Activated naive CD8-positive, alpha-beta T cell treated with anti-CD3 and anti-CD28 coated beads, Interleukin-2, amount 50 U/mL, for 16 hours (primary cell): ENCODE measurements around the gene PHF14.
"Not testable (repeated sequence)": the region's sequence is repeated elsewhere in the genome, so short reads cannot be mapped to it uniquely, and the experiment has no call there.

Experiments used
- DNase-seq: peaks from one replicate; pipeline ENCODE4 v3.0.0-alpha.2; 2020; ENCODE audit warnings: low read depth, low spot score

Gene PHF14

DNA sequence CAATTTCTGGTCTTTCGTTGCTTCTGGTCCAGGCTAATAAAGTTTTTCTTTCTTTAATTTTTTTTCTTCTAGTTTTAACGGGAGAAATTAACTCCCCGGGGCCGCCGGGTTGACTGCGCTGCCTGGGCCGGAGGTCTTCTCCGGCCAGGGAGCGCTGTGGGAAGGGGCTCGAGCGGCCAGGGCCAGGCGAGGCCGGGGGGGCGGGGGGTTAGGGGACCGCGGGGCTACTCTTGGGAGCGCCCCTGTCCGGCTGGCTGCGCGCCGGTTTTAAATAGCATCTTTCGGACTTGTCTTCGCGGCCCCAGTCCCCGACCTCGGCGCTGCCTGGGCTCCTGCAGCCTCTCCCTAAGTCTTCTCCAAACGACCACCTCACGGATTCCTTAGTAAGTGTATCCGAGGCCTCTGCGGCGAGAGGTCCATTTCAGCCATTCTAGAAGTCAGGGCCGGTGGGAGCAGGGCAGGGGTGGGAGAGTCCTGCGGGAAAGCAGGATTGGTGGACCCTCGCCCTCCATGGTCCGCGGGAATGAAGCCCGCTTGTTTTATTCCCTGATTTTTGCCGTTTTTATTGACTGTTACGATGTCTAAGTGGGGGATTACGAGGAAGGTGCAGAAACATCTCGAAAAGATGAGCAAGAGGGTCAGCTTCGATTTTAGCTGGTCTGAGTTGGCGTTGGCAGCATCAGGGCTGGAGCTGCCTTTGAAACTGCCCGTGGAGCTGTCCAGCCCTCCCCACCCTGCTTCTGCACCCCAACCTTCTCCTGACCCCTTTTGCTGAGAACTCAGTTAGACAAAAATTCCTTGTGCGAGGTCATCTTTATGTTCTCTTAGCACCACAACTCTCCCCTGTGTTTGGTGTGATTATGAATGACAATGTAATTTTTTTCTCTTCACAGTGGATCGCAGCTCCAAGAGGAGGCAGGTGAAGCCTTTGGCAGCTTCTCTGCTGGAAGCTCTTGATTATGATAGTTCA is 555 bp downstream of the PHF14 start:
- no peak for DNase-seq

DNA sequence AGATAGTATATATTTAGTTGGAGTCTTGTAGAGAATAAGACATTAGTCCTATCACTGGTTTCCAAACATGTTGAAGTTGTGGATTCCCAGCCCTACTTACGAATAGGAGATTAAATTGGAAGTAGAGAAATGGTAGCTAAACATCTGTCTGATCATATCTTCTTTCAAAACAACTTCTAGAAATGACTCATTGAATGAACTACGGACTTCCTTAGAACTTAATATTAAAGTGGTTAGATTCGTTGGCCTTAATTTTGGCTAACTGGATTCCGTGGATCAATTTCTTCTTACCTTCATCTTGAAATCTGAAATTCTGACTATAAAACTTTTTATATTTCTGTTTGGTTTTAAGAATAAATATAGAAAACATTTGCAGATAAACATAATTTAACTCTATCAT is 3.4 kb downstream of the PHF14 start:
- no peak for DNase-seq

DNA sequence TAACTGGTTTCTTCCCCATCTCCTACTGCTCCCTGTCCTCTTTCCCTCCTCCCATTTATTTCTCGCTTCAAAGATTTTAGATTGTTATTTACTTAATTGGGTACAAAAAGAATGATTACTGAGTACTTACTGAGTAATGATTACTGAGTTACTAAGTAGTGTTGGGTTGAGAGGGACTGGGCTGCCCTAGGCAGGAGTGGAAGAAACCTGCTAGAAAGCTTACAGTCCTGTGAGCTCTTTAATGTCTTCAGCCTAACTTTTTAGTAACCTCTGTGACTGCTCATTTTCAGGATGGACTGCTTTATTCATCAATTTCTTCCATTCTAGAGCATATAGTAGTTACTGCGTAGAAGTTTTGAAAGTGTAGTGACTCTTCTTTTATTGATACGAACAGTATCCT is 7.6 kb downstream of the PHF14 start:
- DNase-seq: no peak

DNA sequence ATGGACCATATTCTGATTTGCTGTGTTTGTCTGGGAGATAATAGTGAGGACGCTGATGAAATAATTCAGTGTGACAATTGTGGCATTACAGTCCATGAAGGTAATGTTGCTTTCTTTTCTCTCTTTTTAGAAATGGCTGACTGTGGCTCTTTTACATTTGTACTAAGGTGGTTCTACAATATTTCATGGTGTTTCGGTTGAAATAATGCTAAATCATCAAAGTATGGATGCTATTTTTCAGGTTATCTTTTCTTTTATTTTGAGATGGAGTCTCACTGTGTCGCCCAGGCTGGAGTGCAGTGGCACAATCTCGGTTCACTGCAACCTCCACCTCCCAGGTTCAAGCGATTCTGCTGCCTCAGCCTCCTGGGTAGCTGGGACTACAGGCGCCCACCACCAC is 17.1 kb downstream of the PHF14 start:
- DNase-seq: not testable (repeated sequence)

DNA sequence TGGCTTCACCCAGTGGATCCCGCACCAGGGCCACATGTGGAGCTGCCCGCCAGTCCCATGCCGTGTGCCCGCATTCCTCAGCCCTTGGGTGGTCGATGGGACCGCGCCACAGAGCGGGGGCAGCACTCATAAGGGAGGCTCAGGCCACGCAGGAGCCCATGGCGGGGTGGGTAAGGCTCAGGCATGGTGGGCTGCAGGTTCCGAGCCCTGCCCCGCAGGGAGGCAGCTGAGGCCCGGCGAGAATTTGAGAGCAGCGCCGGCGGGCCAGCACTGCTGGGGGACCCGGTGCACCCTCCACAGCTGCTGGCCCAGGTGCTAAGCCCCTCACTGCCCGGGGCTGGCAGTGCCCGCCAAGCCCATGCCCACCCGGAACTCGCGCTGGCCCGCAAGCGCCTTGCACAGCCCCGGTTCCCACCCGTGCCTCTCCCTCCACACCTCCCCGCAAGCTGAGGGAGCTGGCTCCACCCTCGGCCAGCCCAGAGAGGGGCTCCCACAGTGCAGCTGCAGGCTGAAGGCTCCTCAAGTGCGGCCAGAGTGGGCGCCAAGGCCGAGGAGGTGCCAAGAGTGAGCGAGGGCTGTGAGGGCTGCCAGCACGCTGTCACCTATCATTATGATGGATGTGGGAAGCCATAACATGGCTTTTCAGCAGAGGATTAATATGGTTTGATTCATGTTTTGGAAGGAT is 22.0 kb downstream of the PHF14 start:
- DNase-seq: not testable (repeated sequence)

DNA sequence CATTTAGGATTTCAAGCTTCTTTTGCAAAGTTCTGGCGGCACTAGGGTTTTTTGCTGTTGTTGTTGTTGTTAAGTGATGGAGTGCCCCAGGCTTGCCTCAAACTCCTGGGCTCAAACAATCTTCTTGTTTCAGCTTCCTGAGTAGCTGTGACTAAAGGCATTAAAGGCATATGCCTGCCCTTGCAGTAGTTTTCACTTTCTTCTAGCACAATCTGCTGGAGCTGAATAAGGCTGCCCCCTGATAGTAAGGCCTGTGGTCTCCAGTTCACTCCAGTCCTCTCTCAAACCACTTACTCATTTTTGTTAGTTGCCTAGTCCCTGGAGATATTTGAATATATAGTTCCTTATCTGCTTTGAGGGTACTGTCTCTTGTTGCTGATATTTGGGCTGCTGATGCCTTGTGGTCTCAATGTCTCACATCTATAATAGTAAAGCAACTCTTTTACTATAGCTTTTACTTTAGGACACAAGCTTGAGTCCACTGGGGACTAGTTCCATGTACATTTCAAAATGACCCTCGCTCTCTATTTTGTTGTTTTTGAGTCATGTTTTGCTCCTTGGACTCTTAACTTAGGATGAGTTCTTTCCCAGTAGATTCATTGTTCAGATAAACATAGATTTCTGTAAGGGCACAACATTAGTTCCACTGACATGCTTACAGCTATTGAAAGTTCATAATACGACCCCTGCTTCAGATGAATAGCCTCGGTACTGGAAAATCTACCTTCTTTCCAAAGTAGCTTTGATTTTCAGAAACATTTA is 25.5 kb downstream of the PHF14 start:
- no peak for DNase-seq

DNA sequence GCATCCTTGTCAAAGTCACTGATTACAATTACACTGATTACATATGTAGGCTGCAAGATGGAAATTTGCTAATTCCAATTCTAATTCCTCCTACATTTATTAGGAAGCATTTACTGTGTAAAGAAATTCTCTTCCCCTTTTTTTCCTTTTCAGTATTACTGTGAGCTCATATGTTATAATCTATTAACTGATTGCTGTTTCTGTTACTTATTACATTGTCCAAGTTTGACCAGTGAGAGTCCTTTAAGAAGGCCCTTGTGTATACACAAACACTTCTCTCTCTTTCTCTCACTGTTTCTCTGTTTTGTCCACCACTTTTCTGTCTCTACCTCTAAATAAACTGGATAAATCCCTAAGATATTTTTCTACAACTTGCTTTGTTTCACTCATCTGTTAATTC is 31.5 kb downstream of the PHF14 start:
- no peak for DNase-seq

DNA sequence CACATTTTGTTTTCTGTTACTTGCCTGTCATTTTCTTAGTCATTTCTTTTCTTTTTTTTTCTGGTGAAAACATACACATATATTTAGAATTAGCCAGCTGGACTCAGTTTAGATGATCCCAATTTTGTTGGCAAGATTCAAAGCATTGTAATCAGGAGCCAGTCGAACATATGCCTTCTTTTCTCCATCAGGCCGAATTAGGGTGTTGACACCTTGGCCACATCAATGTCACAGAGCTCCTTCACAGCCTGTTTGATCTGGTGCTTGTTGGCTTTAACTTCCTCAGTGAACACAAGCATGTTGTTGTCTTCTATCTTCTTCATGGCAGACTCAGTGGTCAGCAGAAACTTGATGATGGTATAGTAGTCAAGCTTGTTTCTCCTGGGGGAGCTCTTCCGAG is 32.6 kb downstream of the PHF14 start:
- DNase-seq: no peak

DNA sequence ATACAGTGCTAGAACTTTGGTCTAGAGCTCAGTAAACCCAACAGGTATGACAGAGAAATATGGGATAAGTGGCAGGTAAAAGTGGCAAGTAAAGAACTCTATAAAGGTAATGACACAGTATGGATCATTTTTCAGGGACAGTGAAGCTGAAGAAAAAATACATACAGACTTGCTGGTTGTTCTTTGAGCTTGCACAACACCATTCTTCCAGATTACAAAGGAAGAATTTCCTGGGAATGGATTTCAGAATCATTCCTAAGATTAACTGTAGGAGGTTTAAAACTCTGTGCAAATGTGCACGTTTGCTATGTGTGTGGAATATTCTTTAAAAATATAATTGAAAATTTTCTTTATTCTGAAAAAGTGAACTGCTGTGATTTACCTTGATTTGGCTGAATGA is 36.0 kb downstream of the PHF14 start:
- no peak for DNase-seq

DNA sequence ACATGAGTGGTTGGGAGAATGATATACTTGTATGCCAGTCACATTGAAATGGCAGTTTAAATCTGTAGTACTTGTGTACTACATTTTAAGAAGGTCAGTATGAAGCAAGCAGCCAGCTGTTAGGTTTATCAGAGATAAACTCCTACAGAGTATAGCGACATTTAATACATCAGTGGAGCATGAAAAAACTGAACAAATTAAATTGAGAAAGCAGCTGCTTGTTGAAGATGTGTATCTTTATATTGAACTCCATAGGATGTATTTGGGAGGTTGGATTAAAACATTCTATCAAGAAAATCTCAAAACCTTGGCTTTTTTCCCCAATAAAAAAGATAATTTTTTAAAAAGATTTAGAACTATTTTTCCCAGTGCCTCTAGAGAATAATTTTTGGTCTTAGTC is 47.8 kb downstream of the PHF14 start:
- DNase-seq: no peak

DNA sequence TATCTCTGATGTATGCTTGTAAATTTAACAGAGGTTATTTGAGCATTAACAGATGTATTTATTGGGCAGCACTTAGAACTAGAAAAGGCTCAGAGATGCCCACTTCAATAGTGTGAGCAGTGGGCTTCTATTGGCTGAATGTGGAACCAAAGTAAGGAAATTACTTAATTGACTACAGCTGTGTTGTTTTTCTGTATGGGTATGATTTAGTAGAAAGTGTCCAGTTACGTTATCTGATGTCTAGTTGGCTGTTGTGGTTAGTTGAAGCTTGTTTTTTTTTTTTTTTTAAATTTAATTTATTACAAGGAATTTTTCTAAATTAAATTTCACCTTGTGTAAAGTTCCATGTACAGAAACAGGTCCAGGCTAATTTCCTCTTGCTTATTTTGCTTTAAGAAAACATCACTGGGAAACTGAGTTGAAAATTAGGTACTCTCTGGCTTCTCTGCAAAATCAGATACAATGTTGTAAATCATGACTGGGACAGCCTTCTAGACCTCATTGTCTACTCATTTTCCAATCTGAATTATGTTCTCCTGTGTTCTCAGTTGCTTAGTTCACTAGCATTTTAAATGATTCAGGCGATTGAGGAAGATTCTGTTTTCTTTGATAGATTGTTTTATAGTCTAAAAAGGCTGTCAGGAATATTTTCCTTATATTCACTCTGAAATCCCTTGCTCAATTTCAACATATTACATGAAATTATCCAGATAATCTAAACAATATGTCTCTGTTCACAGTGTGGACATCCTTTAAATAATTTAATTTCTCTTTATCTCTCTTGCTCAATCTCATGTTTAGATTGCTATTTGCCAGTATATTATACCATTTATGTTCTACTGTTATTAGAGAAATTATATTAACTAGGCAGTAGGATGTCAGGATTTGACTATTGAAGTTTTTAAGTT is 53.0 kb downstream of the PHF14 start:
- DNase-seq: no peak

DNA sequence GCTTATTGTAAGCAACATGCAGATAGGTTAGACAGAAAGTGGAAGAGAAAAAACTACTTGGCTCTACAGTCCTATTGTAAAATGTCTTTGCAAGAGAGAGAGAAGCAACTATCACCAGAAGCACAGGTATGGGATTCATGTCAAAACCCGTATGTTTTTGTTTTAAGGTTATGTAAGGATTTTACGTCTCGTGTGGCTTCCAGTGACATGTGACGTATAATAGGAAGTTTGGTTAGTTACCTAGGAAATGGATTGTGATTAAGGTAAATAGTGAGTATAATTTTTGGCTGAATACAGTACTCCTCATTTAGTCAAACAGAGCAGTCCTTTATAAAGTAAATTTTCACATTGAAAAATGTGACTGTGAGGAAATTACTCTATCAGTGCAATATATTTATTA is 62.0 kb downstream of the PHF14 start:
- no peak for DNase-seq

DNA sequence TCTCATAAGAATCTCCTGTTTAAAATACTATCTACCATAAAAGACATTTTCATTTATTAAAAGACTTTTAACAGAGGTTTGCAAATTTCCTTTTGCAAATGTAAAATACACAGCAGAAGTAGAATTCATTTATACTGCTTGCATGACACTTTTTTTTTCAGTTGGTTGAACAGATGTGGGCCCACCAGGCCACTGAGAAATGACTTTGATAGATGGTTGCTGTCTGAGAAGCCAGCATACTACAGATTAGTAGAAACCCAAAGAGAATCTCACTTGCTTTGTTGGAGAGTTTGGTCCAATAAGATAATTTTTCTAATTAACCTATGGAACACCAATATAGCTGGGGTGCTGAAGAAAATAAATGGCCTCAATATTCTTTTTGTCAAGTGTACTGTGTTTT is 66.3 kb downstream of the PHF14 start:
- no peak for DNase-seq

DNA sequence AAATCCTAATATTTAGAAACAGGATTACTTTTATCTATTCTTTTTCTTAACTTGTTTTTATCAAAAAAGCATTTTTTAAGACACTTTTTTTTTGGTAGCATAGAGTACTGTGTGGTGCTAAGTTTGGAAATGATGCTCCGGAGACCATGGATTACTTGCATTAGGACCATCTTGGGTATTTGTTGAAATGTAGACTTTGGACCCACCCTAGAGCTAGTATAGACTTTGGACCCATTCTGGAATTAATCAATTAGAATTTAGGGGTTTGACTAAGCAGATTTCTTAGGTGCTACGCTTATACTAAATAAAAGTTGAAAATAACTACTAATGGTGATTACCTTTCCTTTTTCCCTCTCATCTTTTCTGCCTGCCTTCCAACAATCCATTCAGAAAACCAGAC is 80.4 kb downstream of the PHF14 start:
- no peak for DNase-seq

DNA sequence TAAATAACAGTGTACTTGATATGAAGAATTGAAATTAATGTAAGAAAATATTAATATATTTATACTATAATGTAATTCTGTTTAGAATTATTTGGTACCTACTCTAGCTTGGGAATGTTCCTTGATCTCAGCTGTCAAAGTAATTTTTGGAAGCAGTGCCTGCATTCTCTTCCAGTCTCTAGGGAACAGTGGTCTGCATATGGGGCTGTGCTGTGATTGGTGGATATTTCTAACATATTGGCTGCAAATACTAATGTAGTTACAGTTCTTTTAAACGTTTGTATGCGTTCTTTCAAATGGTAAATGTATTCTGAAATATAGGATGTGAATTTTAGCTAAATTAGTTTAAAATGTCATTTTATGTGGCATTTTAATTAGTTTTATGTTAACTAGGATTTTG is 87.2 kb downstream of the PHF14 start:
- DNase-seq: no peak

DNA sequence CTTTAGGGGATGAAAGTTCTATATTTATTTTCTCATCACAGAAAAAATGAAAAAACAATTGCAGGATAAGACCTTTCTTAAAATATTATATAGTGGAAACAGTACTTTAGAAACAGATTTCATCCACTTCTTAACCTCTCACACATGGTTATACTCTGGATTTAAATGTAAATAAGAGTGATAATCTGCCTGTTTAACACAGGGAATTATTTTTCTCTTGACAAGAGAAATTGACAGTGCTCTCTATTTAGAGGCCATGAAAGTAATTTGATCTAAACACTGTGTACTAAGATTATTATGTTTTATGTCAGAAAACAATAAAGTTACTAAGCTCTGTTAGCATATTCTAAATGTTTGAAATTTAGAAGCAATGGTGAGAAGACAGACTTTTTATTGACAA is 88.4 kb downstream of the PHF14 start:
- DNase-seq: no peak

DNA sequence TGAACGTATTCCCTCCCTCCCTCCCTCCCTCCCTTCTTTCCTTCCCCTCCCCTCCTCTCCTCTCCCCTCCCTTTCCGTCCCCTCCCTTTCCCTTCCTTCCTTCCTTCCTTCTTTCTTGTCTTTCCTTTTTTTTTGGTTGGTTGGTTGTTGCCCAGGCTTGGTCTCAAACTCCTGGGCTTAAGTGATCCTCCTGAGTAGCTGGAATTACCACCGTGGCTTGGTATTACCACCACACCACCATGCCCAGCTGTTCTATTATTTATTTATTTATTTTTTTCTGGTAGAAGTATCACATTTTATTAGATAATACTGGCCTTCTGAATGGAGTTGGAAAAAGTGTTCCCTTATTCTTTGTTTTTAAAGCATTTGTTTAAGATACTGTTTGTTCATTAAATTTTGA is 95.9 kb downstream of the PHF14 start:
- no peak for DNase-seq

DNA sequence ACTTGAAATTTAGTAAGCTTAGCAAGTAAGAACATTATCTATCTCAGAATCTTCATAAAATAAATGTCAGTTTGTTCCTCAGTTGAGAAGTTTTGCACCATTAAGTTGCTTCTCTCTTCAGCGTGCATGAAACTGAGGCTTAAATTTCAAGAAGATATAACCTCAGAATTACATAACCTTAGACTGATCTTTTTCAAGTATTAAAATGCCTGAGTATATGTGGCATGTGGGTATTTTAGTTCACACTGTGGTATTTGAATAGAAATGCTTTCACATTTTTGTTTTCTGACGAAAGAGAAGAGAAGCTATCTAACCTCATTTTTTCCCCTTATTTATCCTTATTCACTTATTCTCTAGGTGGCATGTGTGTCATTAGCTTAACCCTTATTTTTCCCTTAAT is 104.1 kb downstream of the PHF14 start:
- no peak for DNase-seq

DNA sequence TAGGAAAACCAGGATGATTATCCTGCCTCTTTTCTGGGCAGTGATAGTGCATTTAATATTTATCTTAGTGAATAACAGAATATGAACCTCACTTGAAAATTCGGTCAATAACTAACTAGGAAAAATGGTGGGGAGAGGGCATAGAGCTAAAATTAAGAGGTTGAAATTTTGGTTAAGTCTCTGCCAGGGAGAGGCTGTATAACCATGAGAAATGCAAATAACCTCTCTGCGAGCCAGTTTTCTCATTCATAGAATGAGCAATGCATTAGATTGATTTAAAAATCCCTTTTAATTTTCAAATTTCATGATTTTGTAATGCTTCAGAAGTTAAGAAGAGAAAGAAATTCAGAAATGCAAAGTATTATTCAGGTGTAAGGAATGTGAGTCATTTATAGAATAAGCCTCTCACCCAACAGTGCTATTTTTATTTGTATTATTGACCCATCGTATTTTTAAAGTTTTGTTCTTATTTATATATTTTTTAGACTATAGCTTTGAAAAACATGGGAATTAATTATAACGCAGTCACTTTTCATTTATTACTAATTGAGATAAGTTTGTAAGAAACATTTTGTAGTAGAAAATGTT is 104.7 kb downstream of the PHF14 start:
- DNase-seq: no peak

DNA sequence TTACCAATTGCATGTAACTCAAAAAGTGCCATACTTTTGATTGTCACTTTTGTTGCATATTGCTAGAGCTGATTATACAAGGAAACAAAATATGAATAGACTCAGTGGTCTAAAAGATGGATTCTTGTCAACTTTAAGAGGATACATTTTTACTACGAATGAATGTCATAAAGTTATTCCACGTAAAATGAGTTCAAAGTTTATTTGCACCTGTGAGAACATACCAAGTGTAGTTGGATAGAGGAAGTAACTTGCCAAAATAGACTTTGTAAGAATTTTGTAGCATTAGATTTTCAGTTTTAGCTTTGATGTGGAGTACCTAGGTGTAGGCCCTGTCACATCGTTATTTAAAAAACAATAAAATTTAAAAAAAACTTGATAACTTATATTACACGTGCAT is 106.2 kb downstream of the PHF14 start:
- DNase-seq: no peak

DNA sequence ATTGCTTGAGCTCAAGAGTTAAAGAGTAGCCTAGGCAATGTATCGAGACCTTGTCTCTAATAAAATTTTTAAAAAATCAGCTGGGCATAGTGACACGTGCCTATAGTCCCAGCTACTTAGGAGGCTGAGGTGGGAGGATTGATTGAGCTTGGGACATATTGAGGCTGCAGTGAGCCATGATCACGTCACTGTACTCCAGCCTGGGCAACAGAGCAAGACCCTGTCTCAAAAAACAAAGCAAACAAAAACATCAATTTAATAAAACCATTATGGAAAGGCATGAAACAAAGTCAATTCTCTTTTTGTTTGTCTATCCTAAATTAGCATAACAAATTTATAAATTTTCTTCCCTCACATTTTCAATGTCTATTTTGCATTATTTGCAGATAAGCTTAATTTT is 108.4 kb downstream of the PHF14 start:
- no peak for DNase-seq
